ENCODE results near the gene SIDT1.

The SIDT1 gene

GRCh38 chr3:113638910-113639309 lies 106.6 kb downstream of the SIDT1 start:
- DNase-seq: no peak

GRCh38 chr3:113643583-113643982 lies 111.2 kb downstream of the SIDT1 start:
- DNase-seq: no peak

- no peak for DNase-seq
Observed at GRCh38 chr3:113648524-113648923, 116.2 kb downstream of the SIDT1 start.

GRCh38 chr3:113649174-113649845 lies 117.0 kb downstream of the SIDT1 start:
- DNase-seq: no peak

- no peak for DNase-seq
Observed at GRCh38 chr3:113654310-113654709, 122.0 kb downstream of the SIDT1 start.

- DNase-seq: no peak
Observed at GRCh38 chr3:113654851-113655250, 122.5 kb downstream of the SIDT1 start.

GRCh38 chr3:113658107-113658506 lies 125.8 kb downstream of the SIDT1 start:
- DNase-seq: no peak

- DNase-seq: no peak
Observed at GRCh38 chr3:113659101-113659541, 126.8 kb downstream of the SIDT1 start.

- DNase-seq: no peak
Observed at GRCh38 chr3:113659996-113660395, 127.6 kb downstream of the SIDT1 start.

- DNase-seq: no peak
Observed at GRCh38 chr3:113660458-113660857, 128.1 kb downstream of the SIDT1 start.

- DNase-seq: no peak
Observed at GRCh38 chr3:113660896-113661295, 128.5 kb downstream of the SIDT1 start.

GRCh38 chr3:113662824-113663223 lies 130.5 kb downstream of the SIDT1 start:
- no peak for DNase-seq

- no peak for DNase-seq
Observed at GRCh38 chr3:113663324-113663750, 131.0 kb downstream of the SIDT1 start.

- DNase-seq: no peak
Observed at GRCh38 chr3:113663761-113664160, 131.4 kb downstream of the SIDT1 start.

- no peak for DNase-seq
Observed at GRCh38 chr3:113664523-113665094, 132.3 kb downstream of the SIDT1 start.

- no peak for DNase-seq
Observed at GRCh38 chr3:113668015-113668414, 135.7 kb downstream of the SIDT1 start.

GRCh38 chr3:113673593-113673992 lies 141.2 kb downstream of the SIDT1 start:
- DNase-seq: no peak

- no peak for DNase-seq
Observed at GRCh38 chr3:113676261-113676660, 143.9 kb downstream of the SIDT1 start.

GRCh38 chr3:113677737-113678136 lies 145.4 kb downstream of the SIDT1 start:
- no peak for DNase-seq

GRCh38 chr3:113678773-113679172 lies 146.4 kb downstream of the SIDT1 start:
- DNase-seq: no peak

All from OCI-M1 (cell line).